CD4-positive, alpha-beta T cell (primary cell): ENCODE results near the gene NR1D1. TPM values are rescaled to one million over a fixed set of nuclear protein-coding genes. Genes with fewer than 3 reads are reported as not detected.

Source experiments
- ATAC-seq: fragments of 200-7000 bp; cut with Tn5 transposase; one replicate; pipeline ENCODE4 v1.10.0; 2022; ENCODE audit warnings: mild to moderate bottlenecking; ENCODE audit not compliant: poor library complexity
- CTCF ChIA-PET: fragments of 350-600 bp; sonication (Branson Sonifier 250); formaldehyde crosslinking; loops from one replicate; lab custom pipeline; 2021; ENCODE audit warnings: antibody characterized with exemption, inconsistent platforms; lab: Charles Lee
- POLR2A ChIA-PET: fragments of 350-600 bp; sonication (Branson Sonifier 250); formaldehyde crosslinking; loops from one replicate; lab custom pipeline; 2021; ENCODE audit warnings: antibody characterized with exemption, inconsistent platforms; lab: Charles Lee
- DNase-seq, 14 experiments: peaks; one replicate each; pipeline ENCODE4 v3.0.0-alpha.2; 2013 to 2020; ENCODE audit warnings: mixed read lengths in 2 of 14
- H3K27ac ChIP-seq, 2 donors: one replicate each; pipeline versions ENCODE4 v1.5.1 to v1.7.0; 2013; ENCODE audit warnings: low read length in 2 of 2, low read depth in 1 of 2, mild to moderate bottlenecking in 1 of 2
- H3K27me3 ChIP-seq, 2 experiments: 1 replicate in 1 of 2; 2 replicates in 1 of 2; pipeline versions ENCODE4 v1.6.1 to v1.7.0; 2013; ENCODE audit warnings: low read length in 2 of 2, control low read depth in 1 of 2, mild to moderate bottlenecking in 1 of 2, moderate library complexity in 1 of 2; ENCODE audit not compliant: insufficient read depth in 2 of 2, control insufficient read depth in 1 of 2
- H3K36me3 ChIP-seq: one replicate; pipeline ENCODE4 v1.6.1; 2013; ENCODE audit warnings: low read length, control low read depth; ENCODE audit not compliant: insufficient read depth
- H3K4me1 ChIP-seq: one replicate; pipeline ENCODE4 v1.6.1; 2013; ENCODE audit warnings: low read length, control low read depth; ENCODE audit not compliant: insufficient read depth
- H3K4me3 ChIP-seq: one replicate; pipeline ENCODE4 v1.5.1; 2013; ENCODE audit warnings: mild to moderate bottlenecking, low read length, moderate library complexity
- H3K9me3 ChIP-seq, 2 experiments: 1 replicate in 1 of 2; 2 replicates in 1 of 2; pipeline versions ENCODE4 v1.6.1 to v1.7.0; 2013; ENCODE audit warnings: low read length in 2 of 2, mild to moderate bottlenecking in 2 of 2, control low read depth in 1 of 2, moderate library complexity in 1 of 2; ENCODE audit not compliant: control insufficient read depth in 1 of 2, insufficient read depth in 1 of 2
- H3K27ac Mint-ChIP-seq: one replicate; pipeline ENCODE4 v1.8.0; 2020; ENCODE audit warnings: mixed read lengths
- H3K27me3 Mint-ChIP-seq: one replicate; pipeline ENCODE4 v1.8.0; 2021; ENCODE audit warnings: mixed read lengths
- H3K36me3 Mint-ChIP-seq: one replicate; pipeline ENCODE4 v1.8.0; 2021; ENCODE audit warnings: low read depth, mixed read lengths
- H3K4me1 Mint-ChIP-seq: one replicate; pipeline ENCODE4 v1.8.0; 2021; ENCODE audit warnings: low read depth, mixed read lengths
- H3K4me3 Mint-ChIP-seq: one replicate; pipeline ENCODE4 v1.8.0; 2020; ENCODE audit warnings: mild to moderate bottlenecking, mixed read lengths
- H3K9me3 Mint-ChIP-seq: one replicate; pipeline ENCODE4 v1.8.0; 2020; ENCODE audit warnings: mixed read lengths
- intact Hi-C, 2 experiments: fragments of 100-400 bp; cut with DNase I in 1 of 2; cut with micrococcal nuclease in 1 of 2; formaldehyde crosslinking; loops; one replicate each; pipeline versions ENCODE4 v1.15.1 to v1.9.0; 2023 to 2025; cut with DNase I, micrococcal nuclease
- total RNA-seq, 174 experiments: library from RNA in 2 of 174; stranded (reverse) in 2 of 174; gene quantifications; one replicate each; pipeline ENCODE4 v1.2.3 and lab custom pipeline; 2021 to 2026
- TF ChIP-seq, protein P1 (sequence below): fragments of 200-600 bp; IDR thresholded peaks from one replicate; pipeline ENCODE4 v1.8.0; 2022; ENCODE audit warnings: antibody characterized with exemption, mild to moderate bottlenecking

The NR1D1 gene
- total RNA-seq, 2 experiments from 2014 or later, result 29.6 to 34.1 TPM

- intact Hi-C loops, result no loop called here
- H3K4me3 Mint-ChIP-seq, result peak overlapping the region; percentile 89
- peak overlapping the region; percentile 73 to 74 for H3K27ac ChIP-seq
- H3K9me3 Mint-ChIP-seq, result no peaks in the 10 kb centered on the region
- TF ChIP-seq, protein P1, sequence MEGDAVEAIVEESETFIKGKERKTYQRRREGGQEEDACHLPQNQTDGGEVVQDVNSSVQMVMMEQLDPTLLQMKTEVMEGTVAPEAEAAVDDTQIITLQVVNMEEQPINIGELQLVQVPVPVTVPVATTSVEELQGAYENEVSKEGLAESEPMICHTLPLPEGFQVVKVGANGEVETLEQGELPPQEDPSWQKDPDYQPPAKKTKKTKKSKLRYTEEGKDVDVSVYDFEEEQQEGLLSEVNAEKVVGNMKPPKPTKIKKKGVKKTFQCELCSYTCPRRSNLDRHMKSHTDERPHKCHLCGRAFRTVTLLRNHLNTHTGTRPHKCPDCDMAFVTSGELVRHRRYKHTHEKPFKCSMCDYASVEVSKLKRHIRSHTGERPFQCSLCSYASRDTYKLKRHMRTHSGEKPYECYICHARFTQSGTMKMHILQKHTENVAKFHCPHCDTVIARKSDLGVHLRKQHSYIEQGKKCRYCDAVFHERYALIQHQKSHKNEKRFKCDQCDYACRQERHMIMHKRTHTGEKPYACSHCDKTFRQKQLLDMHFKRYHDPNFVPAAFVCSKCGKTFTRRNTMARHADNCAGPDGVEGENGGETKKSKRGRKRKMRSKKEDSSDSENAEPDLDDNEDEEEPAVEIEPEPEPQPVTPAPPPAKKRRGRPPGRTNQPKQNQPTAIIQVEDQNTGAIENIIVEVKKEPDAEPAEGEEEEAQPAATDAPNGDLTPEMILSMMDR, result no peak
- H3K4me1 Mint-ChIP-seq, result peaks cover 85% of the 10 kb centered on the region
- H3K9me3 ChIP-seq, result no peaks in the 10 kb centered on the region
- peak overlapping the region; percentile 96 for H3K27ac Mint-ChIP-seq
- peak; percentile 71 for ATAC-seq
- peaks cover 4% of the 10 kb centered on the region for H3K36me3 ChIP-seq
- no peaks in the 10 kb centered on the region for H3K27me3 ChIP-seq
- H3K27me3 Mint-ChIP-seq, result no peaks in the 10 kb centered on the region
- ChIA-PET POLR2A (interaction anchor here (0.7 to 2.7 kb wide), 11 partner anchors 15 to 71 kb away, joined by 3 to 16 read pairs (median 6); partner anchors contain the start of genes CASC3, MED24, MSL1 and NR1D1), CTCF (interaction anchor here (0.9 to 2.7 kb wide), 8 partner anchors 15 to 150 kb away, joined by 3 to 14 read pairs (median 4); partner anchors contain the start of genes MED24, NR1D1 and WIPF2)
- peaks cover 85% of the 10 kb centered on the region for H3K4me1 ChIP-seq
- DNase-seq, result peak; percentile 68 to 89 (median 80)
- H3K4me3 ChIP-seq, result peak overlapping the region; percentile 51
- H3K36me3 Mint-ChIP-seq, result peaks cover 11% of the 10 kb centered on the region
Observed at GRCh38 chr17:40068917-40069750, 31.3 kb downstream of the NR1D1 start.

GRCh38 chr17:40068584-40068916 is 31.8 kb downstream of the NR1D1 start:
- peak overlapping the region; percentile 89 for H3K4me3 Mint-ChIP-seq
- Histone ChIP-seq H3K27me3 (no peaks in the 10 kb centered on the region), H3K36me3 (no peaks in the 10 kb centered on the region), H3K4me3 (peak overlapping the region; percentile 51), H3K9me3 (no peaks in the 10 kb centered on the region), H3K27ac (peak overlapping the region; percentile 73 to 74), H3K4me1 (peaks cover 91% of the 10 kb centered on the region)
- ChIA-PET CTCF (interaction anchor here (1.5 to 2.7 kb wide), 2 partner anchors 44 to 150 kb away, joined by 4 to 14 read pairs; partner anchors contain the start of gene WIPF2), POLR2A (interaction anchor here (0.7 to 2.7 kb wide), 7 partner anchors 18 to 72 kb away, joined by 3 to 16 read pairs (median 5); partner anchors contain the start of genes CASC3 and MSL1)
- ATAC-seq, result peak; percentile 3
- peaks cover 86% of the 10 kb centered on the region for H3K4me1 Mint-ChIP-seq
- H3K27me3 Mint-ChIP-seq, result no peaks in the 10 kb centered on the region
- intact Hi-C loops, result no loop called here
- H3K36me3 Mint-ChIP-seq, result peaks cover 12% of the 10 kb centered on the region
- no peak for DNase-seq
- TF ChIP-seq, protein P1, result no peak
- peak overlapping the region; percentile 96 for H3K27ac Mint-ChIP-seq
- H3K9me3 Mint-ChIP-seq, result no peaks in the 10 kb centered on the region

GRCh38 chr17:40068129-40068581 is 32.2 kb downstream of the NR1D1 start:
- CTCF ChIA-PET, result interaction anchor here (1.5 to 2.7 kb wide), 2 partner anchors 45 to 151 kb away, joined by 4 to 14 read pairs; partner anchors contain the start of gene WIPF2
- H3K4me1 Mint-ChIP-seq, result peaks cover 85% of the 10 kb centered on the region

More at GRCh38 chr17:40068129-40068581, 32.2 kb downstream of the NR1D1 start:
- DNase-seq, result peak in 1 of 14 experiments; percentile 20
- peak overlapping the region; percentile 96 for H3K27ac Mint-ChIP-seq
- Histone ChIP-seq H3K4me3 (peak overlapping the region; percentile 51), H3K27me3 (no peaks in the 10 kb centered on the region), H3K36me3 (no peaks in the 10 kb centered on the region), H3K9me3 (no peaks in the 10 kb centered on the region), H3K4me1 (peaks cover 93% of the 10 kb centered on the region), H3K27ac (peak overlapping the region; percentile 73 to 74)
- no peak for ATAC-seq
- no peaks in the 10 kb centered on the region for H3K27me3 Mint-ChIP-seq
- H3K4me3 Mint-ChIP-seq, result peak overlapping the region; percentile 89
- POLR2A ChIA-PET, result interaction anchor here (0.7 to 2.7 kb wide), 5 partner anchors 28 to 55 kb away, joined by 3 to 16 read pairs (median 4); partner anchors contain the start of gene MSL1
- intact Hi-C loops, result no loop called here
- TF ChIP-seq, protein P1, result no peak
- H3K9me3 Mint-ChIP-seq, result no peaks in the 10 kb centered on the region
- H3K36me3 Mint-ChIP-seq, result peaks cover 12% of the 10 kb centered on the region
